T-cell (primary cell): ENCODE data around the gene MMP19. TPM values are rescaled to one million over a fixed set of nuclear protein-coding genes. Genes with fewer than 3 reads are reported as not detected.

ENCODE experiments used
- ATAC-seq, 4 experiments: fragments of 200-7000 bp in 3 of 4; fragments of 150-1000 bp in 1 of 4; cut with Tn5 transposase; replicated peaks in 1 of 4; 1 replicate in 3 of 4; 2 replicates in 1 of 4; pipeline ENCODE4 v1.10.0; 2021; ENCODE audit warnings: moderate library complexity in 3 of 4, mild to moderate bottlenecking in 2 of 4, moderate number of reproducible peaks in 1 of 4
- CTCF ChIA-PET, 2 donors: fragments of 300-600 bp; sonication (Branson Sonifier 250); formaldehyde crosslinking; loops; one replicate each; lab custom pipeline; 2022; ENCODE audit warnings: antibody characterized with exemption in 2 of 2; lab: Charles Lee
- POLR2A ChIA-PET, 2 donors: fragments of 300-600 bp; sonication (Branson Sonifier 250); formaldehyde crosslinking; loops; one replicate each; lab custom pipeline; 2022; ENCODE audit warnings: antibody characterized with exemption in 2 of 2; lab: Charles Lee
- DNase-seq, 35 experiments: peaks; one replicate each; pipeline versions ENCODE4 v3.0.0 to v3.0.0-alpha.2; 2013 to 2023
- H3K27ac ChIP-seq: one replicate; pipeline ENCODE4 v1.5.1; 2013; ENCODE audit warnings: low read length
- H3K27me3 ChIP-seq, 2 experiments: replicated peaks in 1 of 2; 1 replicate in 1 of 2; 2 replicates in 1 of 2; pipeline versions ENCODE4 v1.6.1 to v1.7.0; 2013; ENCODE audit warnings: low read length in 1 of 2, mixed read lengths in 1 of 2; ENCODE audit not compliant: control insufficient read depth in 2 of 2, insufficient read depth in 2 of 2; ENCODE audit errors: extremely low read depth in 1 of 2
- H3K36me3 ChIP-seq, 2 donors: 1 replicate in 1 of 2; 2 replicates in 1 of 2; pipeline versions ENCODE4 v1.6.1 to v1.7.0; 2013; ENCODE audit warnings: low read length in 1 of 2; ENCODE audit not compliant: control insufficient read depth in 2 of 2, insufficient read depth in 1 of 2; ENCODE audit errors: extremely low read depth in 1 of 2
- H3K4me1 ChIP-seq, 2 experiments: 1 replicate in 1 of 2; 2 replicates in 1 of 2; pipeline versions ENCODE4 v1.6.1 to v1.7.0; 2013; ENCODE audit warnings: low read length in 2 of 2, mixed read lengths in 1 of 2; ENCODE audit not compliant: insufficient read depth in 2 of 2, control insufficient read depth in 1 of 2; ENCODE audit errors: extremely low read depth in 1 of 2
- H3K4me3 ChIP-seq, 2 donors: 1 replicate in 1 of 2; 2 replicates in 1 of 2; pipeline versions ENCODE4 v1.5.1 to v1.7.0; 2013; ENCODE audit warnings: mild to moderate bottlenecking in 2 of 2, low read length in 1 of 2, moderate library complexity in 1 of 2; ENCODE audit not compliant: control insufficient read depth in 1 of 2; ENCODE audit errors: extremely low read depth in 1 of 2
- H3K9me3 ChIP-seq: 2 replicates; pipeline ENCODE4 v1.7.0; 2013
- H3K27ac Mint-ChIP-seq, 2 donors: one replicate each; pipeline ENCODE4 v1.8.0; 2020 to 2021; ENCODE audit warnings: mild to moderate bottlenecking in 2 of 2, mixed read lengths in 2 of 2
- H3K27me3 Mint-ChIP-seq, 2 donors: one replicate each; pipeline ENCODE4 v1.8.0; 2021 to 2022; ENCODE audit warnings: mixed read lengths in 2 of 2
- H3K36me3 Mint-ChIP-seq: one replicate; pipeline ENCODE4 v1.8.0; 2021; ENCODE audit warnings: mixed read lengths
- H3K4me1 Mint-ChIP-seq, 3 donors: one replicate each; pipeline ENCODE4 v1.8.0; 2020 to 2022; ENCODE audit warnings: mixed read lengths in 3 of 3, mild to moderate bottlenecking in 1 of 3
- H3K4me3 Mint-ChIP-seq, 3 donors: one replicate each; pipeline ENCODE4 v1.8.0; 2020 to 2022; ENCODE audit warnings: mild to moderate bottlenecking in 3 of 3, mixed read lengths in 3 of 3, moderate library complexity in 3 of 3
- H3K9me3 Mint-ChIP-seq, 3 donors: one replicate each; pipeline ENCODE4 v1.8.0; 2020 to 2022; ENCODE audit warnings: mixed read lengths in 3 of 3
- WGBS: methylation state at CpG from one replicate; pipeline ENCODE4 v1.1.5; 2013; ENCODE audit warnings: missing lambda C conversion rate; ENCODE audit not compliant: insufficient coverage; 5-methylcytosine and 5-hydroxymethylcytosine counted together
- total RNA-seq, 35 experiments: library from RNA in 6 of 35; stranded (reverse) in 6 of 35; fragments of 120-200 nt in 1 of 35; gene quantifications; one replicate each; pipeline versions ENCODE4 v1.2.1 to v1.2.4 and lab custom pipeline; 2013 to 2026

Gene MMP19
- total RNA-seq, 5 donors from 2014 or later (not counting 1 experiment from before 2014, with no cell fraction given), result not detected

- ATAC-seq (no peak), DNase-seq (no peak)
- peaks cover 0 to 12% of the 10 kb centered on the region in 2 donors for H3K27me3 Mint-ChIP-seq
- H3K4me3 Mint-ChIP-seq, result no peak overlapping the region
- WGBS, result no CpG with 5 or more reads among the region's 7 CpGs
- Histone ChIP-seq H3K36me3 (no peaks in the 10 kb centered on the region), H3K4me3 (no peak overlapping the region), H3K27me3 (no peaks in the 10 kb centered on the region), H3K9me3 (no peaks in the 10 kb centered on the region), H3K4me1 (no peaks in the 10 kb centered on the region), H3K27ac (no peak overlapping the region)
- ChIA-PET CTCF (interaction anchor here in 1 of 2 donors (0.6 kb wide), 1 partner anchor 16 kb away, joined by 3 read pairs; the partner anchor contains the start of gene DNAJC14), POLR2A (interaction anchor here in 1 of 2 donors (0.6 kb wide), 1 partner anchor 88 kb away, joined by 4 read pairs; no protein-coding TSS in a partner anchor)
- peaks cover 0 to 5% (median 4%) of the 10 kb centered on the region in 3 donors for H3K4me1 Mint-ChIP-seq
- H3K36me3 Mint-ChIP-seq, result no peaks in the 10 kb centered on the region
- H3K9me3 Mint-ChIP-seq, result no peaks in the 10 kb centered on the region
- H3K27ac Mint-ChIP-seq, result no peak overlapping the region
Measured at GRCh38 chr12:55845785-55846496, 3.2 kb upstream of the MMP19 start.

DNA sequence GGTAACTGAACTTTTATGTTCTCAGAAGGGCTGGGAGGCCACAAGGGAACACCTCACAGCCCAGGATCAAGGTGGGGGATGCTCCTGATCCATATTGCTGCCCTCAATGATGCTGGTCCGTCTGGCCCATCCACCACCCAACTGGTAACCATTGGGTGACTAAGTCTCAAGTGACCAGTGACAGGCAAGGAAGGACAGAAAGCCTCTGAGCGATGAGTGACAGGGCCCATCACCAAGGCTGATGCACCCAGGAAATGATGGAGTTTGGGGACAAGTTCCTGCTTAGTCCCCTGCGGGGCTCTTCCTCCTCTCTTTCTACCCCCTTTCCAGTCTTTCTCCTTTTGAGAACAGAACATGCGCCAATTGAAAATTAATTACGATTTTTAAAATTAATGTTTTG lies 2.6 kb upstream of the MMP19 start:
- ATAC-seq, result no peak
- H3K9me3 ChIP-seq, result no peaks in the 10 kb centered on the region
- H3K4me3 ChIP-seq, result no peak overlapping the region
- no peaks in the 10 kb centered on the region for H3K4me1 ChIP-seq
- no peaks in the 10 kb centered on the region for H3K27me3 ChIP-seq
- ChIA-PET CTCF (interaction anchor here (0.5 to 0.6 kb wide), 2 partner anchors 16 to 200 kb away, joined by 3 read pairs; partner anchors contain the start of gene DNAJC14 (in 1 of the 2)), POLR2A (interaction anchor here in 1 of 2 donors (0.6 kb wide), 1 partner anchor 89 kb away, joined by 4 read pairs; no protein-coding TSS in a partner anchor)
- WGBS, result 100% methylated on average over 1 of the region's 5 CpGs
- Mint-ChIP-seq H3K4me1 (peaks cover 0 to 5% (median 4%) of the 10 kb centered on the region in 3 donors), H3K36me3 (no peaks in the 10 kb centered on the region), H3K9me3 (no peaks in the 10 kb centered on the region), H3K27ac (no peak overlapping the region), H3K27me3 (peaks cover 0 to 8% of the 10 kb centered on the region in 2 donors), H3K4me3 (no peak overlapping the region)
- H3K36me3 ChIP-seq, result no peaks in the 10 kb centered on the region
- no peak overlapping the region for H3K27ac ChIP-seq
- DNase-seq, result no peak

- Mint-ChIP-seq H3K9me3 (no peaks in the 10 kb centered on the region), H3K4me1 (peaks cover 0 to 5% (median 4%) of the 10 kb centered on the region in 3 donors), H3K36me3 (no peaks in the 10 kb centered on the region), H3K27ac (no peak overlapping the region), H3K4me3 (no peak overlapping the region), H3K27me3 (peaks cover 0 to 5% of the 10 kb centered on the region in 2 donors)
- ATAC-seq (no peak), DNase-seq (no peak)
- no peaks in the 10 kb centered on the region for H3K4me1 ChIP-seq
- ChIA-PET CTCF (interaction anchor here in 1 of 2 donors (0.5 kb wide), 1 partner anchor 199 kb away, joined by 3 read pairs; no protein-coding TSS in a partner anchor), POLR2A (no interaction called here)
- no peaks in the 10 kb centered on the region for H3K9me3 ChIP-seq
- H3K36me3 ChIP-seq, result no peaks in the 10 kb centered on the region
- H3K4me3 ChIP-seq, result no peak overlapping the region
- WGBS, result 60% methylated on average over 1 of the region's 4 CpGs
- no peak overlapping the region for H3K27ac ChIP-seq
- no peaks in the 10 kb centered on the region for H3K27me3 ChIP-seq
Measured at GRCh38 chr12:55844961-55845360, 2.2 kb upstream of the MMP19 start.

DNA sequence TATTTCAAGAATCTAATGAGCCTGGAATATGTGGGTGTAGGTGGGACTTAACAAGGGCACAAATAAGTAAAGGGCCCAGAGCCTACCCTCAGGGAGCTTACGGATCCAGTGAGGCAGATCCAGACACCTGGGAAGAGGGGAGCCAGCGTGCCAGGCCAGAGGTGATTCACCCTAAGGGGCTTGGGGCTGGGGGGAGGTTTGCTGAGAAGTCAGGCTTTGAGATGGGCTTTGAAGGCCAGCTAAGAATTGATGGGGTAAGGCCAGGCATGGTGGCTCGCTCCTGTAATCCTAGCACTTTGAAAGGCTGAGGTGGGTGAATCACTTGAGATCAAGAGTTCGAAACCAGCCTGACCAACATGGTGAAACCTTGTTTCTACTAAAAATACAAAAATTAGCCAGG lies 695 bp upstream of the MMP19 start:
- no peak overlapping the region for H3K4me3 Mint-ChIP-seq
- H3K9me3 Mint-ChIP-seq, result no peaks in the 10 kb centered on the region
- no peaks in the 10 kb centered on the region for H3K27me3 Mint-ChIP-seq
- H3K36me3 Mint-ChIP-seq, result no peaks in the 10 kb centered on the region
- no peak for ATAC-seq
- no peak overlapping the region for H3K4me3 ChIP-seq
- H3K27ac Mint-ChIP-seq, result no peak overlapping the region
- no peaks in the 10 kb centered on the region for H3K4me1 ChIP-seq
- no peak overlapping the region for H3K27ac ChIP-seq
- H3K36me3 ChIP-seq, result no peaks in the 10 kb centered on the region
- POLR2A ChIA-PET, result no interaction called here
- no peaks in the 10 kb centered on the region for H3K9me3 ChIP-seq
- peaks cover 0 to 5% (median 4%) of the 10 kb centered on the region in 3 donors for H3K4me1 Mint-ChIP-seq
- 88% methylated on average over 4 of the region's 4 CpGs for WGBS
- H3K27me3 ChIP-seq, result peaks cover 0 to under 1% of the 10 kb centered on the region in 2 experiments
- DNase-seq, result no peak
- CTCF ChIA-PET, result no interaction called here

DNA sequence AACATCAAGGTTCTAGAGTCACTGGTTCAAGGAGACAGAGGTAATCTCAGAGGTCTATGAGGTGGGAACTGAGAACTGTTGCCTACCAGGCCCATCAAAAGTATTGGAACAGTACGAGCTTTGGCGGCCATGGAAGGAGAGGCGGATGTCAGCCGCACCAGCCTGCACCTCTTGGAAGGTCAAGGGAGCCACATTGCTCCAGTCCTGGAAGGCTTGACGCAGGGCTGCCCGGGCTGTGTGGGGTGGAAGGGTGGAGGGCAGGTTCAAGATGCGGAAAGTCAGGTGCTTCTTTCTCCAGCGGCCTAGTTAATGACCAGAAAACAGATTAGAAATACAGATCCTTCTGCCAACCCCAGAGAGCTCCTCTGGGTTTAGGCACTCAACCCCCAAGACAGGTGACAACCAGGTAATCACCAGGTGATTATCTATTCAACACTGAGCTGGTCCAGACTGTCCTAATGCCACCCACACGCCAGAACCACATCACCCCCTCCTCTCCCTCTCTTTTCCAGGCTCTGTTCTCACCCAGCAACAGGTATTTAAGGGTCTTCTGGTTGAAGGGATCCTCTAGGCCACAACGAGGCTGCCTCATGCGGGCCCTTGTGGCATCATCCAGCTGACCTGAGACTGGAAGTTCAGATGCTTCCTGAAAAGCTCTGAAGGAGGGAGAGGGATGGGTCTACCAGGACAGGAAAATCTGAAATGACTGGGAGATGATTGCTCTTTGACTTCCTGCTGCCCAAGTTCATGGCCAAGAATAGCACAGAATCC lies 2.0 kb downstream of the MMP19 start:
- H3K9me3 Mint-ChIP-seq, result no peaks in the 10 kb centered on the region
- Histone ChIP-seq H3K27me3 (peaks cover 0 to 9% of the 10 kb centered on the region in 2 experiments), H3K4me1 (no peaks in the 10 kb centered on the region), H3K36me3 (no peaks in the 10 kb centered on the region), H3K27ac (no peak overlapping the region), H3K4me3 (no peak overlapping the region), H3K9me3 (no peaks in the 10 kb centered on the region)
- ChIA-PET POLR2A (interaction anchor here in 1 of 2 donors (0.6 kb wide), 1 partner anchor 63 kb away, joined by 7 read pairs; no protein-coding TSS in a partner anchor), CTCF (no interaction called here)
- peaks cover 4 to 15% (median 5%) of the 10 kb centered on the region in 3 donors for H3K4me1 Mint-ChIP-seq
- 96% methylated on average over 4 of the region's 11 CpGs for WGBS
- no peaks in the 10 kb centered on the region for H3K36me3 Mint-ChIP-seq
- no peaks in the 10 kb centered on the region for H3K27me3 Mint-ChIP-seq
- no peak overlapping the region for H3K27ac Mint-ChIP-seq
- no peak for ATAC-seq
- H3K4me3 Mint-ChIP-seq, result no peak overlapping the region
- DNase-seq, result no peak
